Activated CD8-positive, alpha-beta memory T cell treated with anti-CD3 and anti-CD28 coated beads, Interleukin-2, amount 50 U/mL, for 1 hour (primary cell): Measurements from ENCODE around the gene LRRC75A.
"Not testable (repeated sequence)": the region's sequence is repeated elsewhere in the genome, so short reads cannot be mapped to it uniquely, and the experiment has no call there.

Experiments
- DNase-seq: peaks from one replicate; pipeline ENCODE4 v3.0.0-alpha.2; 2020; ENCODE audit errors: extremely low read depth

Gene LRRC75A

GRCh38 chr17:16432017-16432416, 60.0 kb downstream of the LRRC75A start:
- DNase-seq, result no peak

- no peak for DNase-seq
Observed at GRCh38 chr17:16430650-16431049, 61.3 kb downstream of the LRRC75A start.

- no peak for DNase-seq
Observed at GRCh38 chr17:16429083-16429482, 62.9 kb downstream of the LRRC75A start.

GRCh38 chr17:16428098-16428882, 63.7 kb downstream of the LRRC75A start:
- DNase-seq, result no peak

- no peak for DNase-seq
Observed at GRCh38 chr17:16427020-16427419, 65.0 kb downstream of the LRRC75A start.

- no peak for DNase-seq
Observed at GRCh38 chr17:16425698-16426659, 66.0 kb downstream of the LRRC75A start.

- DNase-seq, result no peak
Observed at GRCh38 chr17:16425202-16425601, 66.8 kb downstream of the LRRC75A start.

GRCh38 chr17:16423226-16423872, 68.6 kb downstream of the LRRC75A start:
- no peak for DNase-seq

GRCh38 chr17:16422416-16422815, 69.6 kb downstream of the LRRC75A start:
- no peak for DNase-seq

- no peak for DNase-seq
Observed at GRCh38 chr17:16419929-16420271, 72.1 kb downstream of the LRRC75A start.

GRCh38 chr17:16419074-16419928, 72.7 kb downstream of the LRRC75A start:
- DNase-seq, result no peak

GRCh38 chr17:16418685-16419068, 73.3 kb downstream of the LRRC75A start:
- no peak for DNase-seq

GRCh38 chr17:16417896-16418684, 73.9 kb downstream of the LRRC75A start:
- DNase-seq, result no peak

- no peak for DNase-seq
Observed at GRCh38 chr17:16417399-16417798, 74.6 kb downstream of the LRRC75A start.

- no peak for DNase-seq
Observed at GRCh38 chr17:16415031-16415924, 76.7 kb downstream of the LRRC75A start, which contains the start of gene TRPV2. Gene TRPV2, plus strand, starts transcription at chr17:16415571. Its CDS starts 2,098 bp downstream, at chr17:16417669.

- DNase-seq, result no peak
Observed at GRCh38 chr17:16407911-16408588, 83.9 kb downstream of the LRRC75A start.

GRCh38 chr17:16406742-16407674, 85.0 kb downstream of the LRRC75A start:
- no peak for DNase-seq

GRCh38 chr17:16403847-16404246, 88.1 kb downstream of the LRRC75A start:
- not testable (repeated sequence) for DNase-seq
